HL-60 (cell line): Measurements from ENCODE around the gene DCAF11.

Experiments used
- DNase-seq, 2 experiments: peaks; one replicate each; pipeline ENCODE4 v3.0.0-alpha.2; 2010 to 2020; ENCODE audit warnings: low read depth in 1 of 2, low spot score in 1 of 2
- H3K27ac ChIP-seq: fragments of 250-450 bp; sonication (Bioruptor Pico); replicated peaks from 2 replicates; pipeline ENCODE4 v1.5.1; 2020; ENCODE audit warnings: mild to moderate bottlenecking, moderate library complexity
- H3K27me3 ChIP-seq: fragments of 250-450 bp; sonication (Bioruptor Pico); 2 replicates; pipeline ENCODE4 v1.5.1; 2021; ENCODE audit warnings: mild to moderate bottlenecking, moderate library complexity; ENCODE audit not compliant: insufficient read depth, poor library complexity, severe bottlenecking
- H3K4me3 ChIP-seq: replicated peaks from 2 replicates; pipeline ENCODE4 v1.5.1; 2011; ENCODE audit warnings: mild to moderate bottlenecking, control low read depth, low read length; ENCODE audit not compliant: insufficient read depth
- CTCF ChIP-seq: IDR thresholded peaks from one replicate; pipeline ENCODE4 v1.5.1; 2011; ENCODE audit warnings: low read length, control low read depth, inconsistent platforms; ENCODE audit not compliant: insufficient read depth
- GABPA ChIP-seq: IDR thresholded peaks from 2 replicates; pipeline ENCODE4 v1.6.1; 2012; ENCODE audit warnings: low read depth
- POLR2AphosphoS5 ChIP-seq: IDR thresholded peaks from 2 replicates; pipeline ENCODE4 v1.6.1; 2012; ENCODE audit warnings: low read depth
- REST ChIP-seq: IDR thresholded peaks from 2 replicates; pipeline ENCODE4 v1.6.1; 2012; ENCODE audit warnings: low read depth; ENCODE audit not compliant: insufficient replicate concordance
- SPI1 ChIP-seq: IDR thresholded peaks from 2 replicates; pipeline ENCODE4 v1.6.1; 2012; ENCODE audit warnings: low read depth, mild to moderate bottlenecking, borderline replicate concordance

DCAF11 gene

GRCh38 chr14:24137529-24138395, 23.2 kb downstream of the DCAF11 start:
- no peak for DNase-seq
- Histone ChIP-seq H3K4me3 (no peak overlapping the region), H3K27ac (no peak overlapping the region), H3K27me3 (no peaks in the 10 kb centered on the region)
- no peak for TF ChIP-seq SPI1
- no peak for TF ChIP-seq CTCF
- no peak for TF ChIP-seq GABPA
- no peak for TF ChIP-seq REST
- no peak for TF ChIP-seq POLR2AphosphoS5

- H3K27me3 ChIP-seq: no peaks in the 10 kb centered on the region
- DNase-seq: no peak
- no peak overlapping the region for H3K4me3 ChIP-seq
- no peak overlapping the region for H3K27ac ChIP-seq
- TF ChIP-seq CTCF: no peak
- TF ChIP-seq GABPA: no peak
- TF ChIP-seq SPI1: no peak
- TF ChIP-seq REST: no peak
- TF ChIP-seq POLR2AphosphoS5: no peak
These were observed 24.1 kb downstream of the DCAF11 start for GRCh38 chr14:24138396-24139271.

GRCh38 chr14:24139272-24139934, 24.8 kb downstream of the DCAF11 start:
- Histone ChIP-seq H3K27ac (no peak overlapping the region), H3K27me3 (no peaks in the 10 kb centered on the region), H3K4me3 (no peak overlapping the region; the same call in 1 of the 2 replicates)
- TF ChIP-seq POLR2AphosphoS5: no peak
- no peak for TF ChIP-seq REST
- DNase-seq: no peak
